HFFc6 (cell line): ENCODE data around the gene MAPK7. TPM values are rescaled to one million over a fixed set of nuclear protein-coding genes. Genes with fewer than 3 reads are reported as not detected.

ENCODE experiments used
- DNase-seq: peaks from one replicate; pipeline ENCODE4 v3.0.0-alpha.2; 2018
- H3K27ac Mint-ChIP-seq: 2 replicates; pipeline ENCODE4 v1.8.0; 2020; ENCODE audit warnings: mild to moderate bottlenecking, mixed read lengths
- H3K27me3 Mint-ChIP-seq: 2 replicates; pipeline ENCODE4 v1.8.0; 2021; ENCODE audit warnings: mild to moderate bottlenecking, moderate library complexity, mixed read lengths; ENCODE audit not compliant: insufficient read depth
- H3K36me3 Mint-ChIP-seq: 2 replicates; pipeline ENCODE4 v1.8.0; 2021; ENCODE audit warnings: low read depth, mixed read lengths
- H3K4me1 Mint-ChIP-seq: 2 replicates; pipeline ENCODE4 v1.8.0; 2020; ENCODE audit warnings: low read depth, mixed read lengths
- H3K4me3 Mint-ChIP-seq: 2 replicates; pipeline ENCODE4 v1.8.0; 2020; ENCODE audit warnings: mild to moderate bottlenecking, moderate library complexity, mixed read lengths
- H3K9me3 Mint-ChIP-seq: 2 replicates; pipeline ENCODE4 v1.8.0; 2020; ENCODE audit warnings: mild to moderate bottlenecking, mixed read lengths
- CTCF ChIP-seq: fragments of 200-600 bp; sonication (generic); IDR thresholded peaks from 2 replicates; pipeline ENCODE4 v1.5.0; 2021; ENCODE audit warnings: antibody characterized with exemption, mild to moderate bottlenecking
- total RNA-seq, 6 experiments: library from RNA; stranded (reverse); fragmentation: NEBNext Ultra II Directional; extraction: Animal tissue kit (Norgen Biotek cat#: 25700); gene quantifications; 2 replicates in 1 of 6; 3 replicates in 5 of 6; pipeline ENCODE4 v1.2.3, GENCODE V29; 2021

Gene MAPK7
- total RNA-seq, 6 experiments from 2014 or later = 18.5 to 27.1 (median 23.9) TPM

GRCh38 chr17:19399750-19400450 is 21.6 kb downstream of the MAPK7 start:
- TF ChIP-seq CTCF = no peak

GRCh38 chr17:19401321-19402010 is 23.2 kb downstream of the MAPK7 start:
- no peak overlapping the region for H3K27ac Mint-ChIP-seq

More at GRCh38 chr17:19399750-19400450, 21.6 kb downstream of the MAPK7 start:
- H3K27me3 Mint-ChIP-seq = peaks cover 4% of the 10 kb centered on the region
- no peak overlapping the region for H3K4me3 Mint-ChIP-seq
- H3K9me3 Mint-ChIP-seq = no peaks in the 10 kb centered on the region
- no peaks in the 10 kb centered on the region for H3K36me3 Mint-ChIP-seq
- H3K27ac Mint-ChIP-seq = no peak overlapping the region
- no peak for DNase-seq
- peaks cover 13% of the 10 kb centered on the region for H3K4me1 Mint-ChIP-seq

GRCh38 chr17:19402171-19402570 is 23.9 kb downstream of the MAPK7 start:
- DNase-seq = no peak
- TF ChIP-seq CTCF = no peak
- Mint-ChIP-seq H3K4me3 (no peak overlapping the region), H3K27ac (no peak overlapping the region), H3K36me3 (no peaks in the 10 kb centered on the region), H3K27me3 (peaks cover 4% of the 10 kb centered on the region), H3K9me3 (no peaks in the 10 kb centered on the region), H3K4me1 (peaks cover 13% of the 10 kb centered on the region)

More at GRCh38 chr17:19401321-19402010, 23.2 kb downstream of the MAPK7 start:
- Mint-ChIP-seq H3K4me1 (peaks cover 13% of the 10 kb centered on the region), H3K36me3 (no peaks in the 10 kb centered on the region), H3K27me3 (peaks cover 4% of the 10 kb centered on the region), H3K4me3 (no peak overlapping the region), H3K9me3 (no peaks in the 10 kb centered on the region)
- DNase-seq = no peak
- TF ChIP-seq CTCF = no peak

- peaks cover 10% of the 10 kb centered on the region for H3K4me1 Mint-ChIP-seq
- no peak for TF ChIP-seq CTCF
- H3K9me3 Mint-ChIP-seq = no peaks in the 10 kb centered on the region
- H3K36me3 Mint-ChIP-seq = no peaks in the 10 kb centered on the region
- no peak for DNase-seq
- peaks cover 4% of the 10 kb centered on the region for H3K27me3 Mint-ChIP-seq
- H3K4me3 Mint-ChIP-seq = no peak overlapping the region
- no peak overlapping the region for H3K27ac Mint-ChIP-seq
These were observed 24.7 kb downstream of the MAPK7 start for GRCh38 chr17:19403021-19403420.

- H3K27ac Mint-ChIP-seq = no peak overlapping the region
- H3K4me1 Mint-ChIP-seq = peaks cover 3% of the 10 kb centered on the region
- TF ChIP-seq CTCF = no peak
- no peak for DNase-seq
- H3K27me3 Mint-ChIP-seq = peaks cover 4% of the 10 kb centered on the region
- no peak overlapping the region for H3K4me3 Mint-ChIP-seq
- H3K9me3 Mint-ChIP-seq = no peaks in the 10 kb centered on the region
- H3K36me3 Mint-ChIP-seq = no peaks in the 10 kb centered on the region
These were observed 26.0 kb downstream of the MAPK7 start for GRCh38 chr17:19404264-19404663.
